GM12875 (cell line): ENCODE results near the gene FGFBP3.

Source experiments
- H3K4me3 ChIP-seq: one replicate; pipeline ENCODE4 v1.5.1; 2011; ENCODE audit warnings: low read depth, low read length, control low read depth
- CTCF ChIP-seq: IDR thresholded peaks from 2 replicates; pipeline ENCODE4 v1.5.1; 2011; ENCODE audit warnings: low read depth, mild to moderate bottlenecking, control low read depth, inconsistent platforms, low read length, moderate library complexity, borderline replicate concordance; ENCODE audit not compliant: insufficient read depth

The FGFBP3 gene

GRCh38 chr10:91923371-91924211 lies 14.3 kb upstream of the FGFBP3 start, which contains the start of gene BTAF1:
Gene BTAF1, plus strand, starts transcription at chr10:91923770. Its CDS starts 307 bp downstream, at chr10:91924077.
- peak within 1 kb of the TSS; percentile 82 for H3K4me3 ChIP-seq
- no peak for TF ChIP-seq CTCF

- H3K4me3 ChIP-seq = no peak overlapping the region
- TF ChIP-seq CTCF = no peak
These were observed 10.4 kb upstream of the FGFBP3 start for GRCh38 chr10:91919651-91920050.

- H3K4me3 ChIP-seq = no peak overlapping the region
- no peak for TF ChIP-seq CTCF
These were observed 1.2 kb upstream of the FGFBP3 start for GRCh38 chr10:91910467-91910866.

GRCh38 chr10:91908337-91909116 lies 759 bp downstream of the FGFBP3 start:
- peak; percentile 41 for TF ChIP-seq CTCF
- H3K4me3 ChIP-seq = peak overlapping the region; percentile 70

- H3K4me3 ChIP-seq = peak overlapping the region; percentile 70
- no peak for TF ChIP-seq CTCF
These were observed 1.4 kb downstream of the FGFBP3 start for GRCh38 chr10:91907914-91908336.

- no peak overlapping the region for H3K4me3 ChIP-seq
- no peak for TF ChIP-seq CTCF
These were observed 2.2 kb downstream of the FGFBP3 start for GRCh38 chr10:91907033-91907594.
